NCI-H524 (cell line): ENCODE data around the gene AAGAB.

Experiments used
- DNase-seq, 2 experiments: peaks; one replicate each; lab custom pipeline; 2025; lab: John Stamatoyannopoulos, UW

The AAGAB gene

DNA sequence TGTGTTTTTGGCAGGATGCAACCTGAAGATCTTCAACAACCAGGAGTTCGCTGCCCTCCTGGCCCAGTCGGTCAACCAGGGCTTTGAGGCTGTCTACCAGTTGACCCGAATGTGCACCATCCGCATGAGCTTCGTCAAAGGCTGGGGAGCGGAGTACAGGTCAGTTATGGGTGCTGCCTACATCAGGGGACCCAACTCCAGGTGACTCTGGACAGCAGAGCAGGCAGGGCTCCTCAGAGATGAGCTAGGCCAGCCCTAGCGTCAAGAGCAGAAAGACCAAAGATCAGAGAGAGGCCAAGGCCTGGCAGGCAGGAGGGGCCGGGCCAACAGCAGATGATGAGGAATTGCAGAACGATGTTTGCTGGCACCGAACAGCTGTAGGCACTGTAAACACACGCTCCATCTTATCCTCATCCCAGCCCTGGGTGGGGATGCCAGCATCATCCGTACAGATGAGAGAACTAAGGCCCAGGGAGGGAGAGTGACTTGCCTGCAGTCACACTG is 67.1 kb downstream of the AAGAB start:
- no peak for DNase-seq

DNA sequence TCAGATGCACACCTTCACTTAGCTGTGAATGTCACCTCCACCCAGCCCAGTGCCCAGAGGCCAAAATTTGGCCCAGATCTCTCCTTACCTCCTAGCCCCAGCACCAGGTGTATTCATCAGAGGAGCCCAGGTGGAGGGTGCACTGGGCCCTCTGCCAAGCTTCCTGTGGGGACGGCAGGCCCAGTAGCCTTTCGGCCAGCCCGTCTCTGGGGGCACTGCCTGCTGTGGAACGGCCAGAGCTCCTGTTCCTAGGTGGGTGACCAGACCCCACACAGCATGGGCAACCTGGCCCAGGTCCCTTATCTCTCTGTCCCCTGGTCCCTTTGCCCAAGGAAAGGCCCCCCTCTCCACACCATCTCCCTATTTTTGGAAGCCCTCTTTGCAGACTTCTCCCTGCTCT is 67.8 kb downstream of the AAGAB start:
- DNase-seq = no peak

DNA sequence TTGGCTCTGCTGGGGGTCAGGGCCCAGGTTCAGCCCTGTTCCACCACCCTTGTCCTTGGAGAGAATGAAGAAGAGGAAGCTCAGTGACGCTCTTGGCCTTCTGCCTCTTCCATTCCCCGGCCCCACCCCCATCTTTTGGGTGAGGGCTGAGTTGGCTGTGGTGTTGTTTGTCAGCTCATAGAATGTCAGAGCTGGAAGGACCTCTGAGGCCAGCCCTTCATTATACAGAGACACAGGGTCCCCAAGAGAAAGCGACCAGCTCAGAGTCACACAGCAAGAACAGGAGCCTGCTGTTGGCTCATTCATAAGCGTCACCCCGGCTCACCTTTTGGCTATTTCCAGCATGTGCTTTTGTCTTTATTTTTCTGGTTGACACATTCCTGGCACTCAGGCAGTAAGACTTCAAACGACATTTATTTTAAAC is 68.2 kb downstream of the AAGAB start:
- no peak for DNase-seq

DNA sequence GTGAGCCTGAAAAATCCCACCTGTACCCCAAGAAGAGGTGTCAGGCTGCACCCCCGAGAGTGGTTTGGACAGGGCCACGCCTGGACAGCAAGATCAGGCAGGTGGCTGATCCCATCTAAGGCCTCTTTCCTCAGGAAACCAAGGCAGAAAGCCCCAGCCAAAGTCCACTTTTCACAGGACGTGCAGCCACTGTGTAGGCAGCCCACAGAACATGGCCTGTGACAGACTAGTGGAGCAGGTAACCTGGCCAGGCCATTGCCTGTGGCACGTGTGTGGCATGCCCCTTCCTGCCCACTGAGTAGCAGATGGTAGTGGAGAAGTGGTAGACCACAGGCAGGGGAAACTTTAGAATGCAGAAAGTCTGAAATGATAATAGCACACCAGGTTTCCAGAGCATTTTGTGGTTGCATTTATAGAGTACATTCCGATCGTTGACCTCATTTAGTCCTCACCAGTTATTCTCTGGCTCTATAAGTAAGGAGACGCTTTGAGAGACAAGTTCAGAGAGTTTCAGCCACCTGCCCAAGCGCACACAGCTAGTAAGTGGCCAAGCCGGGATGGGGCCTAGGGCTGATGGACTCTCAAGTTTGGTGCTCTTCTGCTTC is 68.7 kb downstream of the AAGAB start:
- no peak for DNase-seq

DNA sequence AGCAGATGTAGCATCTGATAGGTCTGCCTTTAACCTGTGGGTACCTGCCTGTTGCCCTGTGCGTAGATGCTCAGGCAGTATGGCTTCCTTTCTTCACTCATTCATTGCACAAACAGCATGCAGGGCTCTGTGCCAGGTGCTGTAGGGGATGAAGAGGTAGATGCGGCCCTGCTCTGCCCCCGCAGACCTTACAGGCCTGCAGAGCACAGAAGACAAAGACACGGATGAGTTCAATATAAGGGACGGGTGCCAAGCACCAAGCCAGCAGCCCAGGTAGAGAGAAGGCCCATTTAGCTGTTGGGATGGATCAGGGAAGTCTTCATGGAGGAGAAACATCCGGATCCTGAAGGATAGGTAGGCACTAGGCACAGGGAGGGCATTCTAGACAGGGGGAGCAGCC is 69.4 kb downstream of the AAGAB start:
- no peak for DNase-seq

DNA sequence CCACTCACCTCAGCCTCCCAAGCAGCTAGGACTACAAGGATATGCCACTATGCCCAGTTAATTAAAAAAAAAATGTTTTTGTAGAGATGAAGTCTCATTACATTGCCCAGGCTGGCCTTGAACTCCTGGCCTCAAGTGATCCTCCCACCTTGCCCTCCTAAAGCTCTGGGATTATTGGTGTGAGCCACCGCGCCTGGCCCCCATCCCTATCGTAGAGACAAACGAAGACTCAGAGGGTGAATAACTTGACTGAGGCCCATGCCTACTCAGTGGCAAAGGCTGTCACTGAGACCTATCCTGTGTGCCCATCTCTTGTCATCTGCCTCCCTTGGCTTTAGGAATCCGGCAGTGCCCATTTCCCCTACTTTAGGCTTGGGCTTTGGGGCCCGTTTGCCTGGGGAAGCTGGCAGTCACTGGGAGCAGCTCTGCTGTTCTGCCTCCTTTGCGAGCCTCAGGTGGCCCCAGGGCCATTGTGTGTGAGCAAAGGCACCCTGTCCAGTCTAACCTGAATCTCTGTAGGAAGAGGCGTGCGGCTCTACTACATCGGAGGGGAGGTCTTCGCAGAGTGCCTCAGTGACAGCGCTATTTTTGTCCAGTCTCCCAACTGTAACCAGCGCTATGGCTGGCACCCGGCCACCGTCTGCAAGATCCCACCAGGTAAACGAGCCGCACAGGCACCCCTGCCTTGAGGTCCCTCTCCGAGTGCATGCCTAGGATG is 70.1 kb downstream of the AAGAB start:
- no peak for DNase-seq

DNA sequence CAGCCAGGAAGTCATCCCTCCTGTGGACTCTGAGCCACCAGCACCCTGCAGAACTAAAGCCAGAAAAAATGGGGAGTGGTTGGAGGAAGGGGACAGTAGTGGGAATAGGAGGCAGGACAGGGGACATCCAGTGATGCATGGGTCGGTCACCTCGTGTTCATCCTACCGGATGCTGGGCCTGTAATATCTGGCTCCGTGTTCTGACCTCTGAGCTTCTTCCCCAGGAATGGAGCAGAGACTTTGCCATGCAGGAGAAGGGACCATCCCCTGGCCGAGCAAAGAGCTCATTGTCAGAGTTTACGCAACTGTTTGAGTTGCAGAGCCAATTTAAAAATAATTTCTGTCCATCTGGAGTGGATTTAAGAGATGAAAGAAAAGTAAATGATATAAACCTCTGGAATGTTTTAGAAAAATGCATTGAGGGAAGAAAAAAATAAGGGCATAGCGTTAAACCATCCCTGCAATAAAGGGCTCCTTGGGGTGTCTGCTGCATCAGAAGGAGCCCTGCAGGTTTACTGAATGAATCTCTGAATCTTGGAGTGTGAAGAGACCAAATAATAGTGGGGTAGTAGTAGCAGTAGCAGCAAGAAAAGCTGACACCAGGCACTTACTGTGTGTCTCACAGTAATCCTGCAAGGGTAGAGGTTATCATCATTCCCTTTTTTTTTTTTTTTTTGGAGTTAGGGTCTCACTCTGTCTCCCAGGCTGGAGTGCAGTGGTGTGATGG is 70.9 kb downstream of the AAGAB start:
- DNase-seq = no peak

DNA sequence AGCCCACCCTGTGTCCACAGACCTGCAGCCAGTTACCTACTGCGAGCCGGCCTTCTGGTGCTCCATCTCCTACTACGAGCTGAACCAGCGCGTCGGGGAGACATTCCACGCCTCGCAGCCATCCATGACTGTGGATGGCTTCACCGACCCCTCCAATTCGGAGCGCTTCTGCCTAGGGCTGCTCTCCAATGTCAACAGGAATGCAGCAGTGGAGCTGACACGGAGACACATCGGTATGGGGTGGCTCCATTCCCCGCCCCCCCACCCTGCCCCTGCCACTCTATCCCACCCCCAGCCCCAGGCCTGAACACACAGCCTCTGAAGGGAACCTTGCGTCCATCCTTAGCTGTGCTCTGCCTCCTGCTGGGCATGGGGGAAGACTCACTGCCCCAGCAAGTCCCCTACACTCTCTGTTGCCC is 73.2 kb downstream of the AAGAB start:
- no peak for DNase-seq

DNA sequence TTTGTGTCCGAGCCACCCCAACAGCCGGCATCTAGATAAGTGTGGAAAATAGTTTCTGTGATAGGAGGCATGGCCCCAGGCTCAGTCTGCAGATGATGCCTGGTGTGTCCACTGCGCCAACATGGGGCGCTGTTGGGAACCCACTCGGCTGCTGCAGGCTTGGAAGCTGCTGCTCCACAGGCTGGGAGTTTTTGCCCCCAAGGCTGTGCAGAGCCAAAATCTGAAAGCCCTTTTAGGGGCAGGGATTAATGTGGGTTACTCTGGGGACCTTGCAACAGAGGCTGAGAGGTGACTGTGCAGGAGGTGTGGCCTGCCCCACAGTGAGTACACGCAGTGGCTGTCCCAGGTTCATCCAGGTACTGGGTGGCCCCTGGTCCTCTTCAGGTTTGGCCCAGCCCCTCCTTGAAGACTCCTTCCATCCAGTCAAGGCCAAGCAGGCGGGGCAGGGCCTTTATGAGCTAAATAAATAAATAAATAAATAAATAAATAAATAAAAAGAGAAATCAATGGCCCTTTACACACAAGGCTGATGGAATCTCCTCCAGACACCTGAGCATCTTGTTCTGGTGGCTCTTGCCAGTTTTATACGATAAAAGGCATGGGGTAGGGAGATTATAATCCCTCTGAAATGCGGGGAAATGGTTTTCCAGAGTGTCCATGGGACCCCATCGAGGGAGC is 73.8 kb downstream of the AAGAB start:
- DNase-seq = no peak

DNA sequence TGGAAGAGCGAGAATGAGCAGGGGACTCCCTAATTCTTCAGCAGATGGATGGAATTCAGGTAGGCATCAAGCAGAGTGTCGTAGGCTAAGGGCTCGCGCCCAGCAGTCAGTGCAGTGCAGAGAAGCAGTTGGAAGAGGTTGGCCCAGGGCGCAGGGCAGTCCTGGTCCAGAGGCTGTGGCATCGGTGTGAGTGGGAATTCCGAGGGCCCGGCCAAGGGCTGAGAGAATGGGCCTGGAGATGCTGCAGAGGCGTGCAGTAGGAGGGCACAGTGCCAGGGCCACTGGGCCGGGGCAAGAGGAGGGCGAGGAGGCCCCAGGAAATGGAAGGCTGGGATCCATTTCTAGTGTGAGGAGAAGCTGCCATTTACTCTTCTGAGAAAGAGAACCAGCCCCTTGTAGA is 74.4 kb downstream of the AAGAB start:
- DNase-seq = no peak

DNA sequence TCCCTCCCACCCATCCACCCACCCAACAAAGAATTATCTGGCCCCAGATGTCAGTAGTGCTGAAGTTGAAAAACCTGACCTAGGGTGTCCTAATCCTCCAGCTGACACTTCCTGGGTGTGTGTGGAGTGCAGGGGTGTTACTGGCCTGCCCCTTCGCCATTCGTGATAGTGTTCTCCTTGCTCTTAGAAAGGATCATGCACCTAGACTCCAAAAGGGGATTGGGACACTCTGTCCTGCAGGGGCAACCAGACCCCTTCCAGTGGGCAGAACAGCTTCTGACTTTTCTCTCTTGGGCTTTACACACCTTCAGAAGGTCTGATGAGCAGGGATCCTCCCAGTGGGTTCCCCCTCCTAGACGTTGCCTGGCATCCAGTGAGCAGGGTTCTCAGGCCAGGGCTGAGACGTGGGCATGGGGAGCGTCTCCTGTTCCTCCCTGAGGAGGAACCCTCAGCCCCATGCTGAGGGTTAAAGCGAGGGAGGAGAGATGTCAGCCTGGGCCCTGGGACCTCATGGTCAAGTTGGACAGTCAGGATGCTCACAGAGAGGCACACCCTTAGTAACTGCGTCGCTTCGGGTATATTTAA is 75.0 kb downstream of the AAGAB start:
- DNase-seq = peak; percentile 24 to 68

DNA sequence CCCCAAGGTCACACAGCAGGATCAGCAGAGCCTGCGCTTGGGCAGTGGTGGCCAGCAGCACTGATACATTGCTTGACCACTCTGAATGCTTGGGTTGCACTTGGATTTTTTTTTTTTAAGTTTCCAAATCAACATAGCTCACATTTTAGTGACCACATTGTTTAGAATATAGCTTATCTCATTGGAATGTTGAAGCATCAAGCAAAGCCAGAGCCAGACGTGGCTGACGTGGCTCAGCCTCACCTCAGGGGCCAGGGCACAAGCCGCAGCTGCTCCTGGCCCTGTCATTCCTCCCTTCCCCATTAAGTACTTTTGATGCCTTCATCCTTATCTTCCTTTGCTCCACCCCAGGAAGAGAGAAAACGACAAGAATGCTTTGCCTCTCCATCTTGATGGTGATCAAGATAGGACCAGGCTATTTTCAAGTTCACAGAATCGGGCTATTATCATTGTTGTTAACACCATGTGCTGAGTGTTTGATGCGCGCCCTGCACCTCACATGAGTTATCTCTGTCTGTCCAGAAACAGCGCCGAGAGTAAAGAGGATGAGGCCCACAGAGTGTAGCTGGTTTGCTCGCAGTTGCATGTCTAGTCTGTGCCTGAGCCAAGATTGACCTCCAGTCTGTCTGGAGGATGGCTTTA is 75.8 kb downstream of the AAGAB start:
- DNase-seq = no peak

DNA sequence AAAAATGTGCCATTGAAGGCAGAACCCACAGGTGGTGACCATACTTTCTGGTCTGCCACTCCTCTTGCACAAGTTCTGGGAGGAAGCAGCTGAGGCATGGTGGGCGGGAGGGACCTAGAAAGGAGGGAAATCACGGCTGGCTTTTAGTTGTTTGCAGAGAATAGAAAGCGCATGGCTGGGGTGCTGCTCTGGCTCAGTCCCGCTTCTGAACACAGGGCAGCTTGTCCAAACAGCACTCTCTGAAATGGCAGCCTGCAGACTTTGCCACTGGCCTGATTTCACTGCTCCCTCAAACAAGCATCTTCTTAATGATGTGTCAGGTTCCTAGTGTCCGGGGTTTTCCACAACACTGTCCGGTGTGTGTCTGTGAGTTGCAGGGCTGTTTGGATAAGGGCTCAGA is 76.7 kb downstream of the AAGAB start:
- DNase-seq = no peak

DNA sequence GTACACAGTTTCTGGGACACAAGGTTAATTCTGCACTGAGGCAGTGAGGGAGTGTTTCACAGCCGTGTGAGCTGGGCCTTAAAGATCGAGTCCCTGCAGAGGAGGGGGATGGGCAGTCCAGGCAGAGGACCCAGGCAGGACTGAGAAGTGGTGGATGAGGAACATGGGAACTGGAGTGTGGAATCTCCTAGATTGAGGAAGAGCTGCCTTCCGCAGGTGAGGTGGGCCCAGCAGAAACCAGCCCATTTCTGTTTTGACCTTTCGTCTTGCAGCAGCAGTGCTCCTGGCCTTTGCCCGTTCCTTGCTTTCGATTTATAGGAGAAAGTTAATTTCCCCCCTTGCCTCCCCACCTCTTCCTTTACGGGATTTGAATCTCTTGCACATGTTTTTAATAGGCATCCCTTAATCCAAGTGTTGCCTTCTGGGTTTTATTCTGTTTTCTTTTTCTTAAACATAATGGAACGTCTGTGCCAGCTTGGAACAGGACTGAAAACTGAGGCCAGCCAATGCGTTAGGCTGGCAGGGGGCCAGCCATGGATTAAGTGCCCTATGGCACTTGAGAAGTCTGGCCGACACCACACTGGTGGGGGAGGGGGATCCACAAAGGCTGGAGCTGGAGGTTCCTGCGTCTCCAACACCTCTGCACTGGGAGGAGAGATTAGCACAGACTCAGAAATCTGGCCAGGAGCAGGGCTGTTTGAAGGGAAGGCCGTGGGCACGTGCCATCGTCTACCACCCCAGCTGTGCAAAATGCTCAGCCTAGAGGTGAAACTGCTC is 78.1 kb downstream of the AAGAB start:
- DNase-seq = peak; percentile 98 to 99

DNA sequence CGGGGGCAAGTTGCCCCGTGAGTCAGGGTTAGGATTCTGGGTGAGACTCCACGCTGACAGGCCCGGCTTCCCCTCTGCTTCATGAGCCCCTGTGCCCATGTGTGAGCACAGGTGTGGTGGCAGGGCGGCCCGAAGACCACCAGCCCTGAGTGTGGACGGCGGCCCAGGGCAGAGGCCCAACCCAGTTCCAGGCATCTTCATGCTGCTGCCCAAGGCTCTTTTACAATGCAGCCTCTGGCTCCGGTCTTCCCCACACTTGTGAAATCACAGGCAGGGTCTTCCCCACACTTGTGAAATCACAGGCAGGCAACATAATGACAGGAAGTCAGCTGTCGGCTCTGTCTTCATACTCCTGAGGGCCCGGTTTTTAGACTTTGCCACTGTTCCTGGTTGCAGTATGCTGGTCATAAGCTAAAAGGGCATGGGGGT is 78.8 kb downstream of the AAGAB start:
- DNase-seq = peak in 1 of 2 experiments; percentile 21

DNA sequence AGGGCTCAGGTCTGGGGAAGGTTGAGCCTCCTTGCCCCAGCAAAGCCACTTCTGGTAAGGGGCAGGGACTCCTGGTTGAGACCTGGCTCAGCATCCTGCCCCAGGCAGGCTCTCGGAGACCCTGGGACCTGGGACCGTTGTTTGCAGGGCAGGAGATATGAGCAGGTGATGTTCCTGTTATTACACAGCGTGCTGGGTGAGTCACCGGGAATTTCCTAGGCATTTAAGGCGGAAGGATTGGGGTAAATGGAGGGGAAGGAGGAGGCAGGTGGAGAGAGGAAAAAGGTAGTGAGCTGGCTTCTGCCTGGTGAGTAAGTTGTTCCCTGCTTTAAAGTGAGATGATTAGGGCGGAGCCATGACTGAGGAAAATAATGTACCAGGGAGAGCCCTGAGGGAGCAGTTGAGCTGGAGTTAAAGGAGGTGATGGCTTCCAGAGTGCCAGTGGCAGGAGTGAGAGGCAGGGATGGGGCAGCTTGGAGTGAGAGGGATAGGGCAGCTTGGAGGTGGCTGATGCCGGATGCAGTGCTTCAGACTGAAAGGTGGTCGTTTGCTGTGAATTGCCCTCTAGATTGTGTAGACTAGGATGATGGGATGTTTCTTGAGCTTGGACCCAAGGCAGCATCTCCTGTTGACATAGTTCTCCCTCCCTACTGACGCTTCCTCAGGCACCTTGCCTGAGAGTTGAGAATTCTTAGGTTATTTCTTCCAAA is 79.4 kb downstream of the AAGAB start:
- DNase-seq = no peak

DNA sequence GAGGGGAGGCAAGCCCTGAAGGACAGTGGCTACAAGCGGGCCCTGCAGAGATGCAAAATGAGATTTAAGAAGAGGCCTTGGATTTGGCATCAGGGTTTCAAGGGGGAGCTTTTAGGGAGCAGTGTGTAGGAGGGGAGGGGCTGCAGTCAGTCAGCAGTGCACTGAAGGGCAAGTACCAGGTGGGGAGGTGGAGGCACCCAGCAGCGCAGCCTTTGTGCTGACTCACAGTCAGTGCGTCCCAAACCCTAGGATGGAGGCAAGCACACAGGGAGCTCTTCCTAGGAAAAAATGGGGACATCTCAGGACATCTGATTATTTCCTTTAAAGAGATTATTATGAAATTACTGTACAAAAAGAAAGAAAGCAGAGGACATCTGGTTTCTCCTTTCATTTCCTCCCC is 80.0 kb downstream of the AAGAB start:
- no peak for DNase-seq

DNA sequence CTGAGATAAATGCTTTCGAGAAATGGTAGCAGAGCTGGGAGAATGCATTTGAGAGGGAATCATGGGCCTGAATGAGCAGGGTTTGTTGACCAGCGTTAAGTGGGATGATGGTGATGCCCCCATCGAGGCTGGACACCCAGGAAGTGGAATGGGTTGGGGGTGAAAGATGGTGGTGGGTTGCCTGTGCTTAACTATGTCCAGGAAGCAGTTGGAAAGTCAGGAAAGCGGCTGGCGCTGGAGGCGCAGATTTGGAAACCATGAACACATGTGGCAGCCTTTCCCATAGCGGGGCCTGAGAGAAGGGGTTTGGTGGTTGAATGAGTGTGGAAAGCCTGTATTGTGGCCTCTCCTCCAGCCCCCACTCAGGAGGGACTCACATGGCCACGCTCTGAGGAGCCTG is 80.7 kb downstream of the AAGAB start:
- DNase-seq = no peak

DNA sequence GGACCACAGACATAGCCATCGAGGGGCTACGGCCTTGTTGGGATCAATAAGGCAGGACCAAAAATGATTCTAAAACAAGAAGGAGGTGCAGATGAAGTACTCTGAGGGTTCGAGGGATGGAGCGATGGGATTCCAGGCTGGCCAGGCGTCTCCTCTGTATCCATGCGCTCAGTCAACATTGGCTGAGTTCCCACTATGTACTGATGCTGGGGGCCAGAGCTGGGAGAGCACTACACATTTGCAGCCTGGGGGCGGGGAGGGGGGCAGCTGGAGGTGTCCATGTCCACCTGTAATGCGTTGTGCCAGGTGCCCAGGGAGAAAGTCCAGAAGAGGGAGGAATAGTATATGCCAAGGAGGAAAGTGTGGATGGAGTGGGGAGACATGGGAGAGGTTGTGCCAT is 81.5 kb downstream of the AAGAB start:
- DNase-seq = no peak

DNA sequence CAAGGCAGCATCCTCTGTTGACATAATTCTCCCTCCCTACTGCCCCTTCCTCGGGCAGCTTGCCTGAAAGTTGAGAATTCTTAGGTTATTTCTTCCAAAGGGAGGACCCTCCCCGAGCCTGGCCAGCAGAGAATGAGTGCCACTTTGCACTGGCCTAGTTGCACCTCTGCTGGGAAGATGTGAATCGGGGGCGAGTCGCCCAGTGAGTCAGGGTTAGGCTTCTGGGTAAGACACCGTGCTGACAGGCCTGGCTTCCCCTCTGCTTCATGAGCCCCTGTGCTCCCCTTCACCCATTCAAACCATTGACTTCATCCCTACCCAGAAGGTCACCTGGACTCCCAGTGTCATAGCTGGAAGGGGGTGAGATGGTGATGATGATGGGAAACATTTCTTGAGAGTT is 82.3 kb downstream of the AAGAB start:
- no peak for DNase-seq
